Panc1 (cell line): ENCODE results near the gene S100PBP.

Experiments
- CTCF ChIP-seq: fragments of 450-650 bp; IDR thresholded peaks from 2 replicates; pipeline ENCODE4 v1.5.1; 2017; ENCODE audit warnings: mild to moderate bottlenecking
- POLR2AphosphoS5 ChIP-seq: IDR thresholded peaks from 2 replicates; pipeline ENCODE4 v1.6.1; 2012; ENCODE audit warnings: mild to moderate bottlenecking, low read depth, low read length, moderate library complexity
- REST ChIP-seq, 2 experiments: IDR thresholded peaks; 2 replicates each; pipeline ENCODE4 v1.6.1; 2011 to 2012; ENCODE audit warnings: low read depth in 2 of 2, control low read depth in 1 of 2, low read length in 1 of 2, mild to moderate bottlenecking in 1 of 2, moderate library complexity in 1 of 2; ENCODE audit not compliant: insufficient read depth in 1 of 2
- SIN3A ChIP-seq: IDR thresholded peaks from 2 replicates; pipeline ENCODE4 v1.6.1; 2012; ENCODE audit warnings: low read depth, mild to moderate bottlenecking, low read length, moderate library complexity, borderline replicate concordance; ENCODE audit not compliant: insufficient read depth
- TCF7L2 ChIP-seq: IDR thresholded peaks from 2 replicates; pipeline ENCODE4 v1.6.1; 2011; ENCODE audit warnings: mild to moderate bottlenecking, low read depth, low read length, inconsistent platforms

GRCh38 chr1:32769524-32770220 lies 47.8 kb upstream of the S100PBP start:
- TF ChIP-seq CTCF (no peak), POLR2AphosphoS5 (no peak), TCF7L2 (no peak), REST (IDR thresholded peaks at IDR 0.05; ENCODE audit: insufficient read depth in 1 of 2, low read depth in 2 of 2, low read length in 1 of 2) (no peak), SIN3A (no peak)
